NOMO-1 treated with dmso at 0.1 percent for 144 hours (cell line): ENCODE measurements around the gene BRPF1.

Source experiments
- DNase-seq: peaks from one replicate; lab custom pipeline; 2025; ENCODE audit not compliant: unreplicated experiment; lab: John Stamatoyannopoulos, UW

BRPF1 gene

DNA sequence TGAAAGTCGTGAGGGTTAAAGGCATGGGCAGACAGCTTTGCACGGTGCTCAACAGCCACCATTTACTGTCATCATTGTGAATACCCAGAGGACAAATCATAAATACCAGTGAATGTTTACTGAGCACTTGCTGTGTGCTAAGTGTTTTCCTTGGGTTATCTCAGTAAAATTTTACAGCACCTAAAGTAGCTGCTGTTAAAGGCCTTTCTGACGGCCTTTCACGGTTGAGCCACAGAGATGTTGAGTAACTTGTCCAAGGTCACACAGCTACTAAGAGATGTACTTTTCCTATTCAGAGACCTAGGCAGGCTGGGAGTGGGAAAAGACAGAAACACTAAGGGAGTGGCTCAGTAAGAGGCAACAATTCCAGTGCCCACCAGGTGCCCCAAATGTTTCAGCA lies 28.3 kb upstream of the BRPF1 start:
- DNase-seq = no peak

DNA sequence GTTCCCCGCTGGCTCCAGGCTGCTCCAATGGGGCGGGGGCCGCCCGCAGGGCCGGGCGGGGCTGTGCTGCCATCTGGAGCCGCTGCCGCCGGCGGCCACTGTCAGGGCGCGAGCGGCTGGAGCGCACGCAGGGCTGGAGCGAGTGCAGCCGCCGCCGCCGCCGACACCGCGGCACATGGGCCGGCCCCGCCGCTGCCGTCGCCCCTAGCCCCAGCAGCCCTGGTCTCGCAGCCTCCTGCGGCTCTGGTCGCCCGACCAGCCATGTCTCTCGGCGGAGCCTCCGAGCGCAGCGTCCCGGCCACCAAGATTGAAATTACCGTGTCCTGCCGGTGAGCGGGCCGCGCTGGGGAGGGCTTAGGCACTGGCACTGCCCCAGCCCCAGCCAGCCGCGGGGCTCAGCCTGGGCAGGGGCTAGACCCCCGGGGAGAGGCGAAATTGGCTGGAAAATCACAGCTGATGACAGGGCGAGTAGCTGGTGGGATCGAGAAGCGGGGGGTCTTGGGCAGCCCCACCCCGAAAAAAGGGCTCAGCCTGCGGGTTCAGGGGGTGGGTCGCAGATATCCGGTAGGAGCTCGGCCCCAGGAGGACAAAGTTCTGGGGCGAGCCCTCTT lies 27.7 kb upstream of the BRPF1 start, which contains the start of gene CPNE9:
TSS of gene CPNE9 (plus strand) at position 98 of the 611 bp plus-strand sequence. CDS start at position 262, 164 bp downstream.
- DNase-seq = no peak

DNA sequence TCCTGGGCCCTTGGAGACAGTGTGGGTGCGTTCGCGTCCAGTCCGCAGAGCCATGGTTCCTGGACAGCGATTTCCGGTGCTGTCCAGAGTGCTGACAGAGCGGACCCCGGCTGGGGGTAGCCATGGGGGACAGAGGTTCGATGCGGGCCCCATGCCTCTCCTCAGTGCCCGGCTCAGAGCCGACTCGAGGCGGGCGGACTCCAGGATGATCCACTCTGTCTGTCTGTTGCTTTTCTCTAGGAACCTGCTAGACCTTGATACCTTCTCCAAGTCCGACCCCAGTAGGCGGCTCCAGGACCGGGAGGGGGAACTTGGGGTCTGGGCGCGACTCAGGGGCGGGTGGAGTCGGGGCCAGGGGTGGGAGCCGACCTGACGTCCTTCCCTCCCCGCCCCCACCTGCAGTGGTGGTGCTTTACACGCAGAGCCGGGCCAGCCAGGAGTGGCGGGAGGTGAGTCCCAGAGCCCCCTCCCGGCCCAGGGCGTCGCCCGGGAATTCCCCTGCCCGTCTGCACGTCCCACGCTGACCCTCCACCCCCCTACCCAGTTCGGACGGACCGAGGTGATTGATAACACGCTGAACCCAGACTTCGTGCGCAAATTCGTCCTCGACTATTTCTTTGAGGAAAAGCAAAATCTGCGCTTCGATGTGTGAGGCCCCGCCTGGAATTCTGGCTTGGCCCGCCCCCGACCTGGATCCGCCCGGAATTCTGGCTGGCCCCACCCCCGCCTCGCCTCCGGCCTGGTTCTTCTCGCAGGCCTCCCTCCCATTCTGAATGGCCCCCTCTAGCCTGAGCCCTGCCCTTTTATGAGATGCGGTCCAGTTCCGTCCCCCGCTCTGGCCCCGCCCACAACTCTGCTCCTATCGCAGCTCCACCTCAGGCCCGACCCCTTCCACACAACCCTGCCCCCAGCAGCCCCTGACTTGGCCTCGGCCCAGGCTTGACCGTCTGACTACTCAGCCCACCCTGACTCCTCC lies 26.9 kb upstream of the BRPF1 start:
- DNase-seq = no peak

DNA sequence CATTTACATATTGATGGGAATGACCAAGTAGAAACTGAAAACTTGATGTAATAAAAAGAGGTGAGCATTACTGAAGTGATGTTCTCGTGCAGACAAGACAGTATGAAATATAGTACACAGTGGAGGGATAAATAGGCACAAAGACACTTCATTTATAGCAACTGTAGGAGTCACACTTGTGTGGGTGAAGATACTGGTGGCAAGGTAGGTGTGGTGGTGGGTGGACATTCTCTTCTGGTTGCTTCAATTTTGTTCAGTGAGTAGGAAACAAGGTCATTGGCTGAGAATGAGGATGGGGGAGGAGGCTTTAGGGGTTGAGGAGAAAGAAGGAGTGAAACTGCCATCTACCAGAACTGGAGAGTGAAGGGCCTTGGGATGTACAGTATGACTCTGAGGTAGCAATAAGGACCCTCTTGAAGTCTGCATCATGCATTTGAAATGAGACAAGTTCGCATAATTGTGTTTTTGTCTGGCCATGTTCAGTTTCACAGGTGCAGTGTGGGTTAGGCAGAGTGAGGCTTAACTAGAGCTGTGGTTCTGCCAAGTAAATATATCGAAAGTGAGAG lies 21.3 kb upstream of the BRPF1 start:
- no peak for DNase-seq

DNA sequence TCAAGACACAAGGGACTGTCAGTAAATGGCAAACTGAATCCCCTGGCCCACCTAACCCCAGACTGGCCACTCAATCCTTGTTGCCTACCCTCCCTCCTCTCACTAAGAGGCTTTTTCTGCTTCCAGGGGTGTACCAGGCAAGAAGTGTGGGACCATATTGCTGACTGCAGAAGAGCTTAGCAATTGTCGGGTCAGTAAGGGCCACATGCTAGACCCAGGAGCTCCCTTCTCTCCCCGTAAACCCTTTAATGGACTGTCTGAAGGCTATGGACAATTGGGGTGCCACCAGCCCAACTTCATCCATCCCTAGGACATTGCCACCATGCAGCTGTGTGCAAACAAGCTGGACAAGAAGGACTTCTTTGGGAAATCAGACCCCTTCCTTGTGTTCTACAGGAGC lies 19.1 kb upstream of the BRPF1 start:
- no peak for DNase-seq

DNA sequence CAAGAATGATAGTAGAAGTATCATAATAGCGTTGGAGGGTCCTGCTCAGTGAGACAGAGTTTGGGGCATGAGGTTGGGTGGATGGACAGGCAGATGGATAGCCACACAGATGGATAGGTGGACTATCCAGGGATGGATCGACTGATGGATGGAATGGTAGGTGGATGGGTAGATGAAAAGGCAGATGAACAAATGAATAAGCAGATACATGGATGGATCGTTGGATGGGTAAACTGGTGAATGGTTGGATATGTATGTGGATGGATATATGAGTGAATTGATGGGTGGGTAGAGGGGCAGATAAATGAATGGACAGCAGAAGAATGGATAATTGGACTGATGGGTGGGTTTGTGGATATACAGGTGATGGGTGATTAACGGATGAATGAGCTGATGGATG lies 18.4 kb upstream of the BRPF1 start:
- DNase-seq = no peak

DNA sequence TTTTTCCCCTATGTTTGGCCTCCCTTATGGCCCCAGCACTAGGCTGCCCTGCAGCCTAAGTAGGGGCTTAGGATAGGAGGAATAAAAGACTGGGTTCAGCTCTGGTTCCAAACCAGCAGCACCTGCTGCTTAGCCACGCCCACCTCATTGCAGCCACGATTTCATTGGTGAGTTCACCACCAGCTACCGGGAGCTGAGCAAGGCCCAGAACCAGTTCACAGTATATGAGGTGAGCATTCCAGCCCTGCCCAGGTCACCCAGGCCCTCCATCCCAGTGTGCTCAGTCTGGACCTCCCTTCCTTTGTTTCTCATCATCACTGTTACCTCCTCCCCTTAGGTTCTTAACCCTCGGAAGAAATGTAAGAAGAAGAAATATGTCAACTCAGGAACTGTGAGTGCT lies 16.4 kb upstream of the BRPF1 start:
- DNase-seq = peak; percentile 5

DNA sequence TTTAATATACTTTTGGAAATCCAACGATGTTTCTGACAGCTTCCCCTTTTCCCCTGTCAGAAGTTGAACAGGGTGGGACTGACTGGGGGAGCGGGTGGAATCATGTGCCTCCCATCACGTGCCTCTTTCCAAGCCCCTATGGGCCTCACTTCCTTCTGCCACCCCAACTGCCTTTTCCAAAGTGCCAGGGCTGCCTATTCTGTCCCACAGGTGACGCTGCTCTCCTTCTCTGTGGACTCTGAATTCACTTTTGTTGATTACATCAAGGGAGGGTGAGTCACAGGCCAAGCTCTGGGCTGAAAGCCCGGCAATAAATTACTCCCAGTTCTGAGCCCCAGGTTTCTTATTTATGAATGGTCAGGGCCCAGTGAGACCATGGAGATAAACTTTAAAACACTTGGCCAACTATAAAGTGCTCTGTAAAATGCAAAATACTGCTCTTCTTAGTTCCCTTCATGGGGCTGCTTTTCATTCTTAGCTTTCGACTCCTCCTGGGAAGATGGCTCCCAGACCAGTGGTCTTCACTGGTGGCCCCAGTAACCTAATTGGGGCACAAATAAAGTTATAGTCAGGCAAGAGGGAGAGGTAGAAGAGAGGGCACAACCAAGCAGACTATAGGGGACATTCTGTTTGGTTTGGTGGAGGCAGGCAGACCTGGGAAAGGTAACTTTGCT lies 15.6 kb upstream of the BRPF1 start:
- DNase-seq = peak; percentile 88

DNA sequence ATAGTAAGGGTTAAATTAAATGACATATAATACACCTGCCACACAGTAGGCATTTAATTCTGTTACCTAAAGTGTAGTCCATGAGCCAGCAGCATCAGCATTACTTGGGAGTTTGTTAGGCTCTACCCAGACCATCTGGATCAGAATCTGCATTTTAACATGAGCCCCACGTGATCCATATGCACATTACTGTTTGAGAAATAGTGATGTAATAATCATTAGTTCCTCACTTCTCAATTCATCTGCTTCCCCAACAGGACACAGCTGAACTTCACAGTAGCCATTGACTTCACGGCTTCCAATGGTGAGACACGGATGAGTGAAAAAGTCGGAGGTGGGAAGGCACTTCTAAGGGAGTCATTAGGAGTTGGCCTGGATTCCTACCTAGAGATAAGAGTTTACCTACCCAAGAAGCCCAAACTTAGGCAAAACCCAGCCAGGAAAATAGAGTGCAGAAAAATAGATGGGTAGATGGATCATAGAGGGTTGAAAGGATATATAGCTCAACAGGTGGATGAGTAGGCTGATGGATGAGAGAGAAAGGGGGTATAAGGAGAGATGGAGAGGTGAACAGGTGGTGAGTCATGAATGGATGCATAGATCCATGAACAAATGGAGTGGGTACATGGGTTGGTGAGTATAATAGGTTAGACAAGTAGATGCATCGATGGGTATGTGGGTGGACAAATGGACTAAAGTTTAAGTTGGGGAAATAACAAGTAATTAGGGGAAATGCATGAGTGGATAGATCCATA lies 14.6 kb upstream of the BRPF1 start:
- DNase-seq = no peak

DNA sequence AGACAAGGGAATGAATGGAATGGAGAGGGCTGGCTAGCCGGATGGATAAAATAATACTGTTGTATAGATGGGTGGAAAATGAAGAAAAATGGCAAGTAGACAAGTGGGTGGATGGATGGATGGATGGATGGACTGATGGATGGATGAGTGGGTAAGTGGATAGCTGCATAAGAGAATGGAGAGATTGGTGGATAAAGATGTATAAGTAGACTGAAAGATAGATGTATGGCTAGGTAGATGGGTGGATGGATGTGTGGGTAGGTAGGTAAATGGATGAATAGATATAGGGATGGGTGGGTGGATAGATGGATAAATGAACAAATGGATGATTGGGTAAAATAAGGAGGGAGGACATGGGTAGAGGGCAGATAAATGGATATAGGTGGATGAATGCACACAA lies 14.0 kb upstream of the BRPF1 start:
- no peak for DNase-seq

DNA sequence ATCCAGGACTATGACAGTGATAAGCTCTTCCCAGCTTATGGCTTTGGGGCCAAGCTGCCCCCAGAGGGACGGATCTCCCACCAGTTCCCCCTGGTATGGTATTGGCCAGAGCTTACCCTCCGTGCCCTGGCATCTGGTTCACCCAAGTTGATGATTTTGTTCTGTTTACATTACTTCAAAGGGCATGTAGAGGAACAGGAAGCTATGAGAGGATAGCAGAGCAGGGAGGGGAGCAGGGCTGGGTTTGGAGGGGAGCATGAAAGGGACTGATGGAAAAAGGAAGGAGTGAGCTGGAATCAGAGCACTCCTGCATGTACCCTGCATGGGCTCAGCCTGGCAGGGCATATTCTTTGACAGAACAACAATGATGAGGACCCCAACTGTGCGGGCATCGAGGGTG lies 13.4 kb upstream of the BRPF1 start:
- DNase-seq = no peak

DNA sequence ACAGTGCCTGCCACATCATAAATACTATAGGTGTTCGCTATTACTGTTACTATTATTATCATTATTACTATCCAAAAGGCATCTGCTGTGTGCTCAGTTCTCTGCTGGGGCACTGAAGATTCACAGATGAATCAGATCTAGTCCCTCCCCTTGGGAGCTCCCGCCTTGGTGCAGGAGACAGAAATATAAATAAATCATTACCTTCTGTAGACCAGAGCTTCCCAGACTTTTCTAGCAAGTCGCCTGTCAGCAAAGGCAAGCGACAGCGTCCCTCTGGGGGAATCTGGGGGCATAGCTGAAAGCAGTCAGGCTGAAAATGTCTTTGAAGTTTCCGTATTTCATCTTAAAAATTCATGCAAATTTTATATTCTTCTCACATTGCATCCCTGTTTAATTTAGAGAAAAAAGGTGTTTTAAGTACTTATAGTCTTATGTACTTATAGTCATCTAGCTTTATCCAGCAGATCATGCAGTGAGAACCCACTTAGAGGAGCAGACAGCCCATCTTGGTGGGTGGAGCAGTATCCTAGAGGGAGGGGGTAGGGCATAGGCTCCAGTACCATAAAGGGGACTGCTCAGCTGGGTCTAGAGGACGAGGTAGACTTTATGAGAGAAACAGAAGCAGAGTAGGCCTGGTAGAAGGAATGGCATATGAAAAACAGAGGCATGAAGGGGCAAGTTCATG lies 10.4 kb upstream of the BRPF1 start:
- no peak for DNase-seq

DNA sequence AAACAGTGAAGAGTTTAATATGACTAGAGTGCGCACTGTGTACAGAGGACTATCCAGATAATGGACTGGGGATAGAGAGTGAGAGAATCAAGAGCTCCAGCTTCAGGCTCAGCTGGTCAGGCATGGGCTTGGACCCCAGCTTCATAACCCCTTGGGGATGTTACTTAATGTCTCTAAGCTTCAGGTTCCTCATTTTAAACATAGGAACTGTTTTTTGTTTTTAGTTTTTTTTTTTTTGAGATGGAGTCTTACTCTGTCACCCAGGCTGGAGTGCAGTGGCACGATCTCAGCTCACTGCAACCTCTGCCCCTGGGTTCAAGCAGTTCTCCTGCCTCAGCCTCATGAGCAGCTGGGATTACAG lies 9.9 kb upstream of the BRPF1 start:
- DNase-seq = peak; percentile 0

DNA sequence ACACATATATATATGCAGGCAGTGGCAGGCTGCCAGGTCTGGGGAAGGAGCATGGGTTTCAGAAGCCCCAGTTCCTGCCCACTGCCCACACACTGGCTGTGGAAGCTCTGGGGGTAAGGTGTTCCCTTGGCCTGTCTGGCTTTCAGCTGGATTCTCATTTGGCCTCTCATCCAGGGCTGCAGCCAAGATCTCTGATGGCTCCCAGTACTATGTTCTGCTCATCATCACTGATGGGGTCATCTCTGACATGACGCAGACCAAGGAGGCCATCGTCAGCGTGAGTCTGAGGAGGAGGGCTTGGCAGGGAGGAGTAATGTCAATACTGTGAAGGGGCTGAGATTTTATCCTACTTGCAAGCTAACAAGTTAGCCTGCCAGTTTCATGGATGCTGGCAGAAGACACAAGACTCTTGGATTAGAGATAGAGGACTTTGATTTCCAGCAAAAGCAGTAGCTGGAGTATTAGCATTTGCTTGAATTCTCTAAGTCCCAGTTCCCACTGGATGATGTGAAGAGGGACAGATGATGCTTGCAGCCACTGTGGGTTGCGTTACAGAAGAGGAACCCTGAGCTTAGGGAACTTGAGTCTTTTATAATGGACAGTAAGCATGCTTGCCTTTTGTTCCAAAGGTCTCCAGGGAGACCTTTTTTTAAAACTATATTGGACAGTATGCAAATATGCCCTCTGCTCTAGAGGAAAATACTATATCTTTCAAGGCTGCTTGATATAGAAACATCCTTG lies 5.6 kb upstream of the BRPF1 start:
- DNase-seq = no peak

DNA sequence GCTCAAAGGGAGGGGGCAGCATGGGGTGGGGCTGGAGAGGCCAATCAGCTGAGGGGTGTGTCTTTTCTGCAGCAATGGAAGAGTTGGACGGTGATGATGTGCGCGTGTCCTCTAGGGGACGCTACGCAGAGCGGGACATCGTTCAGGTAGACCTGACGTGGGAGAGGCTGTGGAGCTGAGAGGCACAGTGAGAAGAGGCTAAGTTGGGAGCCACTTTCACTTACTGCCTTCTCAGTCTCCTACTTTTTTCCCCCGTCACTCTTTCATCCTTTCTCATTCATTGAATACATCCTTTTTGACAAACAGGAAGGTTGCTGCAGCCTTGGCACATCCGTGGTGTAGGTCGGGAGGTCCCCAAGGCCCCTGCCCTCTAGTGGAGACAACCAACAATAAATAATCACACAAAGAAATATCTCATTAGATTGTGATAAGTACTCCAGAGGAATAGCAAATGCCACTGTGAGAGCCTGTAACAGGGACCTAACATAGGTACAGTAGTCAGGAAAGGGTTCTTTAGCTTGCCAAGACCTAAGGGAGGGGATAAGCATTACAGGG lies 4.4 kb upstream of the BRPF1 start:
- DNase-seq = no peak

DNA sequence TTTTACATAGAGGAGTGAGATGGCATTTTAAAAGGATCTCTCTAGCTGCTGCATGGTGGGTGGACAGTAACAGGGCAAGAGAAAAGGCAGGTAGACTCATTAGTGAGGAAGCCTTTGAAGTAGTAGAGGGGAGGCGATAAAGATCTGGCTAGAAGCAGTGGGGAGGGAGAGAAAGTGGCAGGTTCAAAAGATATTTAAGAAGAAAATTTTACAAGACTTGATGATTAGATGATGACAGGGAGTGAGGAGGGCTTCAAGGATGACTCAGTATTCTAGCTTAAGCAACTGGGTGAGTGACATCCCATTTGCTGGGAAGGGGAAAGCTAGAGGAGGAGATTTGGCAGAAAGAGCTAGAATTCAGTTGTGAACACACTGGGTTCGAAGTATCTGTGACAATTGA lies 3.8 kb upstream of the BRPF1 start:
- no peak for DNase-seq

DNA sequence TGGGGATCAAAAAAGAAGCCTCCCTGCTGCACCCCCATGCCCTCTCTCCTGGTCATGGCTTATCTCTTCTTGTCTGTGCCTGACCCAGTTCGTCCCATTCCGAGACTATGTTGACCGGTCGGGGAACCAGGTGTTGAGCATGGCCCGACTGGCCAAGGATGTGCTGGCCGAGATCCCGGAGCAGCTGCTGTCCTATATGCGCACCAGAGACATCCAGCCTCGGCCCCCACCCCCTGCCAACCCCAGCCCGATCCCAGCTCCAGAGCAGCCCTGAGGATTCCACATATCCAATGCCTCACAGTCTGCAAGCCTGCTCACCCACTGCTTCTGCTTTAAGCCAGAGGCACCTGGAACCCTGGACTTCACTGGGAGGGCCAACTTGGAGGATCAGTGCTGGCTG lies 2.1 kb upstream of the BRPF1 start:
- DNase-seq = no peak

DNA sequence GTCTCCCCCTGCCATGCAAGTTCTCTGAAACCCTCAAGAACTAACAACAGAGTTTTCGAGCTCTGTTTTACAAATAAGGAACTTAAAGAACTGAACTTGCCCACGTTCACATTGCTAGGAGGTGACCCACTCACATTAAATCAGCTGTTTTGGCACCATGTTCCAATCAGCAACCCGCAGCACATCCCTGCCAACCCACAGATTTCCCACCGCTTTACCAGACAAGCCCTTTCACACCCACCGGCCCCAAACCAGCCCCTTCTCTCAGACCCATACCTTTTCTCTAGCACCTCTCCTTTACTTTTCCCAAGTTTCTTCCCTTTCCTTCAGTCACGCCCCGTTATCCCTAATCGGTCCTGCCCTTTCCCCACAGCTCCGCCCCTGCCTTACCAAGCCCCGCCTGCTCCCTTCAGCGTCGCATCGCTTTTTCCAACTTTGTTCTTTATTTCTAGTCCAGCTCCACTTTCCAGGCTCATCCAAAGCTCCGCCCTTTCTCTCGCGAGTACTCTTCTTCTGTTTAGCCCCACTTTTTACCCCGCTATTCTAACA lies 804 bp upstream of the BRPF1 start:
- DNase-seq = no peak
